PC-3 (cell line): ENCODE results near the gene CES2. TPM values are rescaled to one million over a fixed set of nuclear protein-coding genes. Genes with fewer than 3 reads are reported as not detected.

Source experiments
- ATAC-seq: fragments of 200-7000 bp; cut with Tn5 transposase; 2 replicates; pipeline ENCODE4 v1.9.1; 2020; ENCODE audit warnings: mild to moderate bottlenecking, moderate library complexity
- BruUV-seq: library from RNA; stranded (reverse); fragments of 400-500 nt; replicated peaks from 2 replicates; lab custom pipeline; 2021; lab: Mats Ljungman, UMichigan
- CTCF ChIA-PET: fragments of 300-600 bp; sonication (Branson Sonifier 250); formaldehyde crosslinking; loops from one replicate; lab custom pipeline; 2022; ENCODE audit warnings: antibody characterized with exemption; lab: Charles Lee
- POLR2A ChIA-PET: fragments of 300-600 bp; sonication (Branson Sonifier 250); formaldehyde crosslinking; loops from one replicate; lab custom pipeline; 2022; ENCODE audit warnings: antibody characterized with exemption; ENCODE audit not compliant: unreplicated experiment; lab: Charles Lee
- DNase-seq: peaks from one replicate; pipeline ENCODE4 v3.0.0-alpha.2; 2015
- H2AFZ ChIP-seq: fragments of 300-600 bp; sonication (generic); 2 replicates; pipeline ENCODE4 v1.6.0; 2016; ENCODE audit warnings: antibody characterized with exemption, low read length
- H3F3A ChIP-seq: fragments of 300-600 bp; sonication (generic); one replicate; pipeline ENCODE4 v1.6.0; 2017; ENCODE audit warnings: antibody characterized with exemption, low read length, control low read depth, mild to moderate bottlenecking; ENCODE audit not compliant: unreplicated experiment
- H3K27ac ChIP-seq: fragments of 300-600 bp; sonication (generic); 2 replicates; pipeline ENCODE4 v1.5.1; 2016; ENCODE audit warnings: mild to moderate bottlenecking, low read length
- H3K27me3 ChIP-seq: fragments of 300-600 bp; sonication (generic); 2 replicates; pipeline ENCODE4 v1.6.1; 2016; ENCODE audit warnings: low read length, mixed read lengths
- H3K36me3 ChIP-seq: fragments of 300-600 bp; sonication (generic); 2 replicates; pipeline ENCODE4 v1.6.1; 2016; ENCODE audit warnings: low read depth, mixed run types, low read length, mixed read lengths
- H3K4me1 ChIP-seq: fragments of 300-600 bp; sonication (generic); 2 replicates; pipeline ENCODE4 v1.5.1; 2016; ENCODE audit warnings: low read length; ENCODE audit not compliant: insufficient read depth
- H3K4me2 ChIP-seq: fragments of 300-600 bp; sonication (generic); 2 replicates; pipeline ENCODE4 v1.6.0; 2016; ENCODE audit warnings: low read length
- H3K4me3 ChIP-seq: fragments of 300-600 bp; sonication (generic); 2 replicates; pipeline ENCODE4 v1.5.1; 2016; ENCODE audit warnings: mild to moderate bottlenecking, low read length, mixed read lengths
- H3K79me2 ChIP-seq: fragments of 300-600 bp; sonication (generic); 2 replicates; pipeline ENCODE4 v1.6.1; 2017; ENCODE audit warnings: low read length, mixed read lengths
- H3K9ac ChIP-seq: fragments of 300-600 bp; sonication (generic); 2 replicates; pipeline ENCODE4 v1.6.0; 2016; ENCODE audit warnings: mild to moderate bottlenecking, low read length
- H3K9me2 ChIP-seq: fragments of 300-600 bp; sonication (generic); replicated peaks from 2 replicates; pipeline ENCODE4 v1.6.1; 2016; ENCODE audit warnings: mixed run types, low read length, mixed read lengths
- H3K9me3 ChIP-seq: fragments of 300-600 bp; sonication (generic); 2 replicates; pipeline ENCODE4 v1.6.1; 2016; ENCODE audit warnings: low read length, mixed read lengths
- H4K20me1 ChIP-seq: fragments of 300-600 bp; sonication (generic); 2 replicates; pipeline ENCODE4 v1.6.1; 2016; ENCODE audit warnings: low read length, mixed read lengths
- EZH2 ChIP-seq: fragments of 300-600 bp; sonication (generic); IDR thresholded peaks from one replicate; pipeline ENCODE4 v1.6.1; 2017; ENCODE audit warnings: antibody characterized with exemption, mild to moderate bottlenecking, low read length; ENCODE audit not compliant: unreplicated experiment
- EZH2phosphoT487 ChIP-seq: fragments of 300-600 bp; sonication (generic); IDR thresholded peaks from 2 replicates; pipeline ENCODE4 v1.6.1; 2018; ENCODE audit warnings: mild to moderate bottlenecking, antibody characterized with exemption, low read length, borderline replicate concordance
- intact Hi-C: fragments of 100-400 bp; cut with micrococcal nuclease; formaldehyde crosslinking; loops from 2 replicates; pipeline ENCODE4 v1.9.0; 2023
- total RNA-seq: library from RNA; depleted of rRNA; stranded (reverse); fragments of >200 nt; gene quantifications from 2 replicates; pipeline ENCODE4 v1.2.3, GENCODE V29; 2014
- TF ChIP-seq, protein P1 (sequence below): fragments of 300-600 bp; sonication (generic); conservative IDR thresholded peaks from 2 replicates; pipeline ENCODE4 v1.5.1; 2017; ENCODE audit warnings: antibody characterized with exemption, low read depth, mild to moderate bottlenecking, low read length

CES2 gene
- total RNA-seq, 1 experiment from 2014 or later = 15.8 TPM

GRCh38 chr16:66910175-66910940 is 25.0 kb upstream of the CES2 start:
- Histone ChIP-seq H3K9me2 (no peaks in the 10 kb centered on the region), H3K27ac (no peak overlapping the region), H3K79me2 (no peaks in the 10 kb centered on the region), H3K36me3 (no peaks in the 10 kb centered on the region), H3F3A (no peaks in the 10 kb centered on the region), H4K20me1 (no peaks in the 10 kb centered on the region), H3K4me3 (no peak overlapping the region), H3K4me2 (no peak overlapping the region), H2AFZ (no peak overlapping the region), H3K9me3 (no peaks in the 10 kb centered on the region), H3K9ac (no peak overlapping the region), H3K27me3 (no peaks in the 10 kb centered on the region), H3K4me1 (no peaks in the 10 kb centered on the region)
- TF ChIP-seq EZH2phosphoT487 = no peak
- TF ChIP-seq, protein P1, sequence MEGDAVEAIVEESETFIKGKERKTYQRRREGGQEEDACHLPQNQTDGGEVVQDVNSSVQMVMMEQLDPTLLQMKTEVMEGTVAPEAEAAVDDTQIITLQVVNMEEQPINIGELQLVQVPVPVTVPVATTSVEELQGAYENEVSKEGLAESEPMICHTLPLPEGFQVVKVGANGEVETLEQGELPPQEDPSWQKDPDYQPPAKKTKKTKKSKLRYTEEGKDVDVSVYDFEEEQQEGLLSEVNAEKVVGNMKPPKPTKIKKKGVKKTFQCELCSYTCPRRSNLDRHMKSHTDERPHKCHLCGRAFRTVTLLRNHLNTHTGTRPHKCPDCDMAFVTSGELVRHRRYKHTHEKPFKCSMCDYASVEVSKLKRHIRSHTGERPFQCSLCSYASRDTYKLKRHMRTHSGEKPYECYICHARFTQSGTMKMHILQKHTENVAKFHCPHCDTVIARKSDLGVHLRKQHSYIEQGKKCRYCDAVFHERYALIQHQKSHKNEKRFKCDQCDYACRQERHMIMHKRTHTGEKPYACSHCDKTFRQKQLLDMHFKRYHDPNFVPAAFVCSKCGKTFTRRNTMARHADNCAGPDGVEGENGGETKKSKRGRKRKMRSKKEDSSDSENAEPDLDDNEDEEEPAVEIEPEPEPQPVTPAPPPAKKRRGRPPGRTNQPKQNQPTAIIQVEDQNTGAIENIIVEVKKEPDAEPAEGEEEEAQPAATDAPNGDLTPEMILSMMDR = no peak
- no peak for TF ChIP-seq EZH2
- BruUV-seq = no TSS peak
- no peak for DNase-seq
- ChIA-PET POLR2A (no interaction called here), CTCF (interaction anchor here (0.6 kb wide), 1 partner anchor 1883 kb away, joined by 3 read pairs; no protein-coding TSS in a partner anchor)
- intact Hi-C loops = no loop called here
- ATAC-seq = no peak

DNA sequence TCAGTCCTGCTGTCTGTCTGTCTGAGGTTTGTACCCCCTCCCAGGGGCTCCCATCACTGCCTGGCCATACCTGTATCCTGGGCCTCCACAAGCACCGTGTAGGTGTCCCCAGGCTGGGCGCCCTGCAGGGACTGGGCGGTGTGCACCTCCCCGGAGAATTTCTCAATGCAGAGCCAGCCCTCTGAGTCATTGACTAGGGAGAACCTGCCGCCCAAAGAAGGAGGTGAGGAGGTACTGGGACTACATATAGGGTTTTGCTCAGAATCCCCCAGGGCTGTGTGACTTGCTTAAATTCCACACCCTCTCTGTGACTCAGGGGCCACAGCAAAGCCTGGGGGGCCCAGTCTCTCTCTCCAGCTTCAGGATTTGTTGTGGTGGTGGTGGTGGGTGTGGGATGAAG is 24.2 kb upstream of the CES2 start:
- intact Hi-C loops = no loop called here
- ChIA-PET POLR2A (no interaction called here), CTCF (no interaction called here)

More for the DNA sequence above, 24.2 kb upstream of the CES2 start:
- Histone ChIP-seq H3K79me2 (no peaks in the 10 kb centered on the region), H3K36me3 (no peaks in the 10 kb centered on the region), H2AFZ (no peak overlapping the region), H3K27me3 (no peaks in the 10 kb centered on the region), H3K4me3 (no peak overlapping the region), H3K4me1 (no peaks in the 10 kb centered on the region), H4K20me1 (no peaks in the 10 kb centered on the region), H3K9me3 (no peaks in the 10 kb centered on the region), H3F3A (no peaks in the 10 kb centered on the region), H3K4me2 (no peak overlapping the region), H3K27ac (no peak overlapping the region), H3K9ac (no peak overlapping the region), H3K9me2 (no peaks in the 10 kb centered on the region)
- BruUV-seq = no TSS peak
- TF ChIP-seq, protein P1 = no peak
- TF ChIP-seq EZH2 (no peak), EZH2phosphoT487 (no peak)
- DNase-seq (peak; percentile 37), ATAC-seq (peak; percentile 37; the same call in 1 of the 2 replicates)
